GM19239 (cell line): ENCODE data around the gene TRIM3.

Source experiments
- DNase-seq: peaks from one replicate; pipeline ENCODE4 v3.0.0; 2011; ENCODE audit warnings: low spot score; ENCODE audit not compliant: insufficient read length
- FAIRE-seq: peaks from 2 replicates; lab custom pipeline; 2011; peaks lifted over from hg19 to GRCh38; lab: Jason Lieb, UNC

Gene TRIM3

GRCh38 chr11:6405846-6406245 lies 67.9 kb downstream of the TRIM3 start:
- DNase-seq, result no peak
- FAIRE-seq, result no peak

GRCh38 chr11:6405052-6405667 lies 68.6 kb downstream of the TRIM3 start:
- FAIRE-seq, result no peak

GRCh38 chr11:6404342-6405051 lies 69.2 kb downstream of the TRIM3 start:
- FAIRE-seq (no peak), DNase-seq (no peak)

More at GRCh38 chr11:6405052-6405667, 68.6 kb downstream of the TRIM3 start:
- no peak for DNase-seq

- DNase-seq (no peak), FAIRE-seq (no peak)
These were observed 70.2 kb downstream of the TRIM3 start for GRCh38 chr11:6403539-6403938.

- FAIRE-seq (peak; percentile 91), DNase-seq (peak; percentile 77)
These were observed 71.2 kb downstream of the TRIM3 start for GRCh38 chr11:6402561-6402981.

- FAIRE-seq, result no peak
- no peak for DNase-seq
These were observed 71.7 kb downstream of the TRIM3 start for GRCh38 chr11:6402061-6402470.

GRCh38 chr11:6401464-6401863 lies 72.3 kb downstream of the TRIM3 start:
- no peak for FAIRE-seq
- no peak for DNase-seq

- no peak for DNase-seq
- no peak for FAIRE-seq
These were observed 73.1 kb downstream of the TRIM3 start for GRCh38 chr11:6400431-6401345.
